Large intestine (tissue), 3 donors: ENCODE data around the gene TNKS2. TPM values are rescaled to one million over a fixed set of nuclear protein-coding genes. Genes with fewer than 3 reads are reported as not detected.

Experiments
- DNase-seq, 2 donors: peaks; one replicate each; pipeline versions ENCODE4 v3.0.0 to v3.0.0-alpha.2; 2013
- H3K27ac ChIP-seq: one replicate; pipeline ENCODE4 v1.5.1; 2013; ENCODE audit warnings: low read length
- H3K27me3 ChIP-seq: 2 replicates; pipeline ENCODE4 v1.6.1; 2013; ENCODE audit warnings: low read length; ENCODE audit not compliant: control insufficient read depth, insufficient read depth
- H3K36me3 ChIP-seq: 2 replicates; pipeline ENCODE4 v1.6.1; 2013; ENCODE audit warnings: low read length; ENCODE audit not compliant: control insufficient read depth, insufficient read depth
- H3K4me1 ChIP-seq: one replicate; pipeline ENCODE4 v1.6.1; 2013; ENCODE audit warnings: low read length; ENCODE audit not compliant: control insufficient read depth, insufficient read depth
- H3K4me3 ChIP-seq: one replicate; pipeline ENCODE4 v1.5.1; 2013; ENCODE audit warnings: low read length
- H3K9me3 ChIP-seq: one replicate; pipeline ENCODE4 v1.6.1; 2013; ENCODE audit warnings: mild to moderate bottlenecking, low read depth, low read length, moderate library complexity; ENCODE audit not compliant: control insufficient read depth
- WGBS: methylation state at CpG from one replicate; pipeline ENCODE4 v1.1.5; 2013; ENCODE audit warnings: low lambda C conversion rate; ENCODE audit not compliant: insufficient coverage; 5-methylcytosine and 5-hydroxymethylcytosine counted together
- polyA plus RNA-seq: library from polyadenylated mRNA; unstranded; fragments of 120-200 nt; gene quantifications from one replicate; pipeline ENCODE4 v1.2.1, GENCODE V29; 2013

The TNKS2 gene
- polyA plus RNA-seq, 1 donor: 30.6 TPM

- Histone ChIP-seq H3K4me3 (no peak overlapping the region), H3K27ac (no peak overlapping the region), H3K9me3 (no peaks in the 10 kb centered on the region), H3K36me3 (peaks cover 33% of the 10 kb centered on the region), H3K4me1 (no peaks in the 10 kb centered on the region), H3K27me3 (no peaks in the 10 kb centered on the region)
- no CpG with 5 or more reads among the region's 2 CpGs for WGBS
- no peak for DNase-seq
Measured at GRCh38 chr10:91864099-91864498, 65.9 kb downstream of the TNKS2 start.

GRCh38 chr10:91864744-91865143, 66.5 kb downstream of the TNKS2 start:
- 100% methylated on average over 1 of the region's 2 CpGs for WGBS
- Histone ChIP-seq H3K27ac (no peak overlapping the region), H3K27me3 (no peaks in the 10 kb centered on the region), H3K9me3 (no peaks in the 10 kb centered on the region), H3K36me3 (peaks cover 27% of the 10 kb centered on the region), H3K4me1 (no peaks in the 10 kb centered on the region), H3K4me3 (no peak overlapping the region)
- DNase-seq: no peak

DNA sequence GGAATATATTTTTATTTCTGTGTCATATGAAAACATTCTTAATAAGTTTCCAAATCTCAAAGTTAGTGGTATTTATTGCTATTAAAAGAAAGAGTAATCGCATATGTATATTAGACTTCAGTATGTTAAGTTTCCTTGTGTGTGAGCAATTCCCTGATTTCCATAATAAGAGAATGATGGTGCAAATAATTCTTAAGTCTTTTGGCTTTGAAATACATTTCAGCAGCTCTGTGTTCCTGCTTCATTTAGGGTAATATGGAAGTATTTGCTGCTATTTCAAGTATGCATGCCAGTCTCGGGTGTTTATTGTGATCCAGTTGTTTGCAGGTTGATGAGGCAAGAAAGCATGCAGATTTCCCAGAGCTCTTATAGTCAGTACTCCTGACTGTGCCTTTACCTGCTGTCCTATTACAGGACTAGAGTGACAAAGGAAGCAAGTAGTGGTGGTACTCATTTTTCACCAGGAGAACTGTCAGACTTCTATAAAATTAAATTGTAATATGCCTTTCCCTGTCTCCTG, 67.4 kb downstream of the TNKS2 start:
- H3K27ac ChIP-seq: no peak overlapping the region
- H3K27me3 ChIP-seq: no peaks in the 10 kb centered on the region
- H3K4me3 ChIP-seq: no peak overlapping the region
- no peaks in the 10 kb centered on the region for H3K4me1 ChIP-seq
- H3K9me3 ChIP-seq: no peaks in the 10 kb centered on the region
- H3K36me3 ChIP-seq: peaks cover 19% of the 10 kb centered on the region
- 100% methylated on average over 1 of the region's 2 CpGs for WGBS
- no peak for DNase-seq

- Histone ChIP-seq H3K27me3 (peaks cover 3% of the 10 kb centered on the region), H3K4me3 (no peak overlapping the region), H3K9me3 (no peaks in the 10 kb centered on the region), H3K36me3 (no peaks in the 10 kb centered on the region), H3K27ac (no peak overlapping the region), H3K4me1 (no peaks in the 10 kb centered on the region)
- DNase-seq: no peak
- no CpG with 5 or more reads among the region's 2 CpGs for WGBS
Measured at GRCh38 chr10:91875156-91875555, 76.9 kb downstream of the TNKS2 start.

- no peak for DNase-seq
- Histone ChIP-seq H3K36me3 (no peaks in the 10 kb centered on the region), H3K9me3 (no peaks in the 10 kb centered on the region), H3K4me1 (no peaks in the 10 kb centered on the region), H3K4me3 (no peak overlapping the region), H3K27me3 (peaks cover 3% of the 10 kb centered on the region), H3K27ac (no peak overlapping the region)
- WGBS: 100% methylated on average over 1 of the region's 1 CpG
Measured at GRCh38 chr10:91875779-91876178, 77.6 kb downstream of the TNKS2 start.

DNA sequence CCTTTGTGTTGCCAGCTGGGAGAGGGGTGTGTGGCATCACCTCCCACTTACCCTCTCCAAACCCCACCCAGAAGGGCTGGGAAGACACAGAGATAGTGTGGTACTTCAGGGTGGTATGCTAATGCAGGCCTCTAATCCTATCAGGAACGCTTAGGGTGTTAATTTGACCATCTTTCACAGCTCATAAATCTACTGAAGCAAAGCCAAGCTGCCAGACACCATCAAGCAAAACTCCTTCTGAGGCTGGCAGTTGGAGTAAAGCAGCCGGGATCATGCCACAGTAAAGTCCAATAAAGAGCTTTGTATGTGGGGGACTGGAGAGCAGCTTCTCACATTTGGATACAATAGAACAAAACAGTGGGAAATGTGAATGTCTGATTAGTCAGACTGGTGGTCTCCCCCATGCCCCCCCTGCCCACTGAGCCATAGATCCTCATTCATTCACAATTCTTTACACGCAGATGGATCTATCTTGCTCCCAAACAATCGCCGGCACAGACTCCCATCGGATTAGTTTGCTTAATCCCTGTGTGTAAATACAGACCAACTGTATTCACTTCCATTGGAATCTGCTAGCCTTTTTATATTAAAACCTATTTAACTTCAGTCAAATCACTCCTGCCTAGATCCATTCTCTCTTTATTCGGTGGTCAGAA, 81.4 kb downstream of the TNKS2 start:
- H3K9me3 ChIP-seq: no peaks in the 10 kb centered on the region
- peaks cover 10% of the 10 kb centered on the region for H3K4me1 ChIP-seq
- H3K27me3 ChIP-seq: peaks cover 3% of the 10 kb centered on the region
- no peak overlapping the region for H3K27ac ChIP-seq
- no peak for DNase-seq
- no peak overlapping the region for H3K4me3 ChIP-seq
- no CpG with 5 or more reads among the region's 7 CpGs for WGBS
- H3K36me3 ChIP-seq: no peaks in the 10 kb centered on the region

DNA sequence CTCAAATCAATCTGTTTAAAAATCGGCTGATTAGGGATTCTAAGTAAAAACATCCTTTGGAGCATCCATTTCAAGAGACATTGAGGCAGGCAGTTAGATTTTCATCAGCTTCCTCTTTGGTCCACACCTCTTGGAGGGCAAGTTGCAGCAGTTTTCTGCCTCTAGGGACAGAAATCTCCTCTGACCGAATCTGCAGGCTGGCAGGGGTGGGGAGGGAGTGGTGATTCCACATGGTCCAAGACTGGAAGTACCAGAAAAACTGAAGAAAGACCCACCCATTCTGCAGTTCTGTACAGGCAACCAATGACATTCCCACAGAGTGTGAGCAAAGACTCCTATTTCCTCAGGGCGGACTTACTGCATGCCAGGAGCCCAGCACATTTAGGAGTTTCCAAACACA, 82.1 kb downstream of the TNKS2 start:
- Histone ChIP-seq H3K9me3 (no peaks in the 10 kb centered on the region), H3K36me3 (no peaks in the 10 kb centered on the region), H3K4me3 (no peak overlapping the region), H3K27me3 (peaks cover 3% of the 10 kb centered on the region), H3K4me1 (peaks cover 10% of the 10 kb centered on the region), H3K27ac (no peak overlapping the region)
- no peak for DNase-seq
- WGBS: no CpG with 5 or more reads among the region's 3 CpGs

DNA sequence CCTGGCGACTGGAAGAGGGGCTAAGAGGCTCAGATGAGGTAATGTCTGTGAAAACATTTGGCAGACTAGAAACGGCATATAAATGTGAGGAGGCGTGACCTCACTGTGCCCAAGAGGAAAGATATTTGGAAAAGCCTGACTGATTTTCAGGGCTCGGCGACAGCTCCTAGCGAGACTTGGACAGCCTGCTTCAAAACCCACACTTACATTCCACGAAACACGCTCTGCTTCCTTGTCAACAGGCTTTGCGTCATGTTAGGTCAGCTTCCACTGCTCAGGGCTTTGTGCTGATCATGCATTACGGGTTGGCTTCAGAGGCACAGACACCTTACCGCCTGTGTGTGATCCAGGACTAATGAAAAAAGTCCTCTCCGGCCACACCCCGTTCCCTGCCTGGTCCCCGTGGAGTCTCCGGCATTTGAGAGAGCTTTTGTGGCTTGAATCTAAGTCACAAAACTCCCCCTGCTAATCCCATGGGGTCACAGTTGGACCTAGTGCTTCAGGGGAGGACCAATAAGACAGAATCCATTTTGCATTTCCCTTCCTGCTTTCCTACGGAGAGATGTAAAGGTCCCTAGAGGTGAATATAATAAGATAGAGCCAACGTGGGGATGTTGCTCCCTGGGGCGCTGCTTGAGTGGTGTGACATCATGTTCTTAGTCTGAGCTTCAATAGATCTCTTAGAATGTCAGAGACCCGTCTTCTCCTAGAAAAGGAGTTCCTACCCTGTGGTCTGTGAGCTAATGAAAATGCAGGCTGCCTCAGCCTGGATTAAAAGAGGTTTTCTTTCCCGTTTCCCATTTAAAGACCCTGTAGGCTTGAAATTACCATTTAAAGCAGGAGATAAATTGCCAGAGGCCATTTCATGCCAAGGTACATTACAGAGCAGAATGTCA, 85.6 kb downstream of the TNKS2 start:
- WGBS: 40% methylated on average over 2 of the region's 20 CpGs
- peaks cover 16% of the 10 kb centered on the region for H3K4me1 ChIP-seq
- peaks cover 18% of the 10 kb centered on the region for H3K27me3 ChIP-seq
- no peaks in the 10 kb centered on the region for H3K36me3 ChIP-seq
- DNase-seq: peak; percentile 54 to 76
- peak overlapping the region; percentile 16 for H3K4me3 ChIP-seq
- no peaks in the 10 kb centered on the region for H3K9me3 ChIP-seq
- peak overlapping the region; percentile 43 for H3K27ac ChIP-seq

GRCh38 chr10:91884536-91884935, 86.3 kb downstream of the TNKS2 start:
- H3K27me3 ChIP-seq: peaks cover 16% of the 10 kb centered on the region
- H3K36me3 ChIP-seq: no peaks in the 10 kb centered on the region
- no peak overlapping the region for H3K27ac ChIP-seq
- DNase-seq: no peak
- WGBS: no CpG with 5 or more reads among the region's 1 CpG
- H3K4me3 ChIP-seq: no peak overlapping the region
- H3K9me3 ChIP-seq: no peaks in the 10 kb centered on the region
- peaks cover 16% of the 10 kb centered on the region for H3K4me1 ChIP-seq

GRCh38 chr10:91885362-91886079, 87.3 kb downstream of the TNKS2 start:
- Histone ChIP-seq H3K4me3 (no peak overlapping the region), H3K27me3 (peaks cover 18% of the 10 kb centered on the region), H3K27ac (no peak overlapping the region), H3K36me3 (no peaks in the 10 kb centered on the region), H3K4me1 (peaks cover 16% of the 10 kb centered on the region), H3K9me3 (no peaks in the 10 kb centered on the region)
- no CpG with 5 or more reads among the region's 9 CpGs for WGBS
- DNase-seq: no peak
